Fibroblast of skin of left biceps (primary cell): ENCODE measurements around the gene WWOX.

Source experiments
- DNase-seq, 2 experiments: peaks; one replicate each; pipeline ENCODE4 v3.0.0-alpha.2; 2013; ENCODE audit warnings: low read depth in 2 of 2

Gene WWOX

DNA sequence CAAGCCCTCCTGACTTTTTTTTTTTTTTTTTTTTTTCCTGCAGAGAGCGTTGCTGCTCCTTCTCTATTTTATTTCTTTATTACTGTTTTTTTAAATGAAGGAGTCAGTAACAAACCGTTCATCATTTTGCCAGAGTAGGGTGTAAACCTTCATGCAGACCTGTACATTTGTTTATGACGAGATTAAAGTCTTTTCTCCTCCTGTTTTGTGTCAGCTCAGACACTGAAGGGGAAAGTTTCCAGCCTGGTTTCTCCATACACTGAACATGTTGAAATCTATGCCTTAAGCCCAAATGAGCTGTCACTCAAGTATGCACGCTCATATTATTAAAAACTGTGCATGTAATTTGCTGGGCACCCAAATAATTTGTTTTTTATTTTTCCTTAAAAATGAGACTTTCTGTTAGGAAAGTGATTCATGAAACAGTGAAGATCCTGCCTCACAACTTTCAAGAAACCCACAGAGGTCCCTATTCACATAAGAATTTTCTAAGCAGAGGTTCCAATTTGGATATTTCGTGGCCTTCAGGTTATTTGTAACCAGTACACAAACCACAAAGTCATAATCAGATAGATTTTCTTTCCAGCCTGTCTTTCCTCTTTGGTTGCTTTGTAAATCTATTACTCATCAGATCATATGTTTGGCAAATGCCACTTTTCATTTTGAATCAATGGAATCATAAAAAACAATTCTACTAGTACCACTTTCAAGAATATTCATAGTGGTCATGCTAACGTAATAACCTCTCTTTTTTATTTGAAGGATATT lies 800.8 kb downstream of the WWOX start:
- no peak for DNase-seq

DNA sequence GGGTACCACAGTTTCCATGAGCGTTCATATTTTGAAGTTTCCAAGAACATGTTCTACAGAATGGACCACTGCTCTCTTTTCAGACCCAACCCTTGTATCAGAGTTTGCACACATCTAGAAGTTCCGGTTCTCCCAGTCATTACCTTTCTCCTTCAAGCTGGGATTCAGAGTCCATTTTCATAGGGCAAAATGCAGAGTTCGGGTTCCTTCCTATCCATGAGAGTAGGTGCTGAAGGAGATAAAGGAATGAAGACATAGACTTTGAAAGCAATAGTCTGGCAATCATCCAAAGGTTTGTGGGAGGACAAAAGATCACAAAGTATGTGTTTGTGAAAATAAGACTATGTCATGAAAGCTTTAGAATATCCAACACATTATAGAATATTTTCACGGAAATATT lies 801.5 kb downstream of the WWOX start:
- DNase-seq, result no peak

DNA sequence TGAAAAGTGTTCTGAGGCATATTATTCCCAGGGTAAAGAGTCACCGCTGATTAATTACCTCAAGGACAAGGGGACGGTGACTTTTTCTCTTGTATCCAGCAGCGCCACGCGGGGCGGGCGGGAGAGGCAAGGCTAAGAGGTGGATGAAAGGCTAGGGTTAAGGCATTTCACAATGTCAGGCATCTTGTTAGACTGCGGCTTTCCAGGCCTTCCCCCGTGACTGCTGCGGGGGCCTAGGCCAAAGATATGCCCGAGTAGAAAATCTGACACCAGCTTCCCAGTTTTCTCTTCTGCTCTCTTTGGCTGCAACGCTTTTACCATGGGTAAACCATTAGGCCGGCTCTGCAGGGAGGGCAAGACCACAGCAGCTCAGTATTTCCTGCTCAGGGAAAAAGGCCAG lies 802.9 kb downstream of the WWOX start:
- DNase-seq, result no peak

DNA sequence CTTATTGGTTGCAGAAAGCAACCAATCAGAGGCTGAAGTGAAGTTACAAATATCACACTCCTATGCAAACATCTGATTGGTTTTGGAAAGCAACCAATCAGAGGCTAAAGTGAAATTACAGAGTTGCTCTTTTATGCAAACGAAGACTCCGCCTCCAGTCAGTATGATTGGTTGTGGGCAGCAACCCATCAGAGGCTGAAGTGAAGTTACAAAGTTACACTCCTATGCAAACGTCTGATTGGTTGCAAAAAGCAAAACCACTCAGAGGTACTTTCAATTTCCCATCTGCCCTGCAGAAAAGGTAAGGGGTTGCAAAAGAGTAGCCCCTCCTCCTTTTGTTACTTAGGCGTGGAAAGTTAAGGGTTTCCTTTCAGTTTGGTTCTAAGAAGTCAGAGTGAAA lies 803.8 kb downstream of the WWOX start:
- no peak for DNase-seq

- DNase-seq, result no peak
Measured at GRCh38 chr16:78903843-78904242, 804.4 kb downstream of the WWOX start.

DNA sequence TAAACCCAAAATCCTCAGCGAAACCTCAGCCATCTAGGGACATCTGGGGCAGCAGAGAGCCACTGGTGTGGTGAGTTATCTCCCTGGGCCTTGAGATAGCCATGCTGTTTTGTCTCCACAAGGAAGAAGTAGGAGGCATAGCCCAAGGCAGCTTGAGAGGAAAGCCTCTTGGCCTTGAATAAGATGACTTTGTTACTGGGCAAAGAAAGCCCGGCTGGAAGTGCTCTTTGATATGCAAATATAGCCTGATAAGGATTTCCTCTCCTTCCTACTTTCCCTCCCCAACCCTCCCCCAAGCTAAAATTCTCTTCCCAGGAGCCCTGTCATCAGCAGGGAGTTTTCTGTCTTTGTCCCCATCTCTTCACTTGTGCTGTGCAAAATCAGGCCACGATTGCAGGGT lies 806.7 kb downstream of the WWOX start:
- DNase-seq, result no peak

GRCh38 chr16:78909226-78909625 lies 809.8 kb downstream of the WWOX start:
- no peak for DNase-seq

- no peak for DNase-seq
Measured at GRCh38 chr16:78915811-78916345, 816.4 kb downstream of the WWOX start.

DNA sequence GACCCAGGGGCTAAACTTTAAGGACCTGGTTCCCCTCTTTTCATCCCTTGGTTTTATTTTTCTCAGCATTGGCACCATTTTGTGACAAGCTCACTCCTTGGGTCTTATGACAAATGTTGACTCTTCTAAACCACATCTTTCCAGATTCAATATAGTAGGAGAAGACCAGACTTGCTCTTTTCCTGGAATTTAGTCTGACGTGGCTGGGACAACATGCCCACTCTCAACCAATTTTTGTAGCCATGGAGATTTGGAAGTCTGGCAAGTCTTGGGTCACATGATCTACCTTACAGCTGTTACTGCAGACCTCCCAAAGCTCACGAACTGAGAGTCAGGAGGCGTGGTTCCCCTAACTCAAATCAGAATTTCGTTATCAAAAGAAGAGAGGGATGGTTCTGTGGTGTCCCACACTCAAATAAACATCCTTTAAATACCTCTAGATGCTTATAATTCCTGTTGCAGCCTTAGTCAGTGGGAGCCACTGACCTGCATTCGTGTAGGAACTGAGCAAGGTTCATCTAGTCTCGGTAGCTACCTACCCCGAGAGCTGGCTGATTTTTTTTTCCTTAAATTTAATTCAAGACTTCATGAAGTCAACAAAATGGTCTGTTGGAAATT lies 817.6 kb downstream of the WWOX start:
- DNase-seq, result no peak

DNA sequence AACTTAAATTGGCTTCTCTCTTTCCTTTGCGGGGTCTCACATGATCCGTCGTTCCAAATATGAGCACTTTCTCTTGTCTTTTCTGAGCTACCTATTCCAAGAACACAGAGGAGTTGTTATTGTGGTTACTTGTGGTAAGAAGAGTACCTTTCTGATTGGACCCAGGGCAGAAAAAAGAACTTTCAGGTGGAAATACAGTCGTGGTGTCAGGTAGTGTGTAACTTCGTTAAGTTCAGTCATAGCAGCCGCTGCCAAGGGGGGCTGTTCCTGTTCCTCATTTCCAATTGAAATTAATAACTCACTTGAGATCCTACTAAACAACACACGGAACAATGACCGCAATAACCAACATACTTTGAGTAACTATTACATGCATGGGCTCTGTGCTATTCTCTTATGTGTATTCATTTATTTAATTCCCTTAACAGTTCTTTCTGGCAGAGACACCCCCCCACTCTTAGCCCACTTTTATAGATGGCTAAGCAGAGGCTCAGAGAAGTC lies 819.4 kb downstream of the WWOX start:
- DNase-seq, result no peak

GRCh38 chr16:78919852-78920251 lies 820.4 kb downstream of the WWOX start:
- DNase-seq, result no peak

- no peak for DNase-seq
Measured at GRCh38 chr16:78920621-78921020, 821.2 kb downstream of the WWOX start.

DNA sequence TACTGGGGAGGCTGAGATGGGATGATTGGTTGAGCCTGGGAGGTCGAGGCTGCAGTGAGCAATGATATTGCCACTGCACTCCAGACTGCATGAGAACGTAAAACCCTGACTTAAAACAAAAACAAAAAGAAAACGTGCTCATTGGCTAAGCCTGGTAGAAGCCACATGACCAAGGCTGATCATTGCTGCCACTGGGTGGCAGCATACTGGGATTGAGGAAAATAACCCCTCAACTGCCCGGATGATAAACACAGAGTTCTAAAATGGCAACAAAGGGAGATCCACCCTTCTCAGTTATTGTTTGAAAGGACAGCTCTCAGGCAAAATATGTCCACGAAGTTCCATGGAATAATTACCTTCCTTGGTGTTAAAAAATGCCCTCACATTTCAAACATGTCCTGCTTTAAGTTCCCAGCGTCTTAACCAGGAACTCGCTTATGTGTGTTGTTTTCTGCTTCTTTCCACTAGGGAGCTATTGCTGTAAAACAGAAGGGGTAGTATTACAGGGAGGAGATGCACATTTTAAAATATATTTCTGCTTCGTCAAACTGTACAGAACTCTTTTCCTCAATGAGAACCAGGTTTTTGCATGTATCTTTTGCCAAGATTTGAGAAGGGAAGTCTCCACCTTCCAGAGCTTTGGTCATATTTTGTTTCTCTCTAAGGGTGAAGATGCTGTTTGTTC lies 825.8 kb downstream of the WWOX start:
- DNase-seq, result no peak

GRCh38 chr16:78926723-78927210 lies 827.3 kb downstream of the WWOX start:
- no peak for DNase-seq

DNA sequence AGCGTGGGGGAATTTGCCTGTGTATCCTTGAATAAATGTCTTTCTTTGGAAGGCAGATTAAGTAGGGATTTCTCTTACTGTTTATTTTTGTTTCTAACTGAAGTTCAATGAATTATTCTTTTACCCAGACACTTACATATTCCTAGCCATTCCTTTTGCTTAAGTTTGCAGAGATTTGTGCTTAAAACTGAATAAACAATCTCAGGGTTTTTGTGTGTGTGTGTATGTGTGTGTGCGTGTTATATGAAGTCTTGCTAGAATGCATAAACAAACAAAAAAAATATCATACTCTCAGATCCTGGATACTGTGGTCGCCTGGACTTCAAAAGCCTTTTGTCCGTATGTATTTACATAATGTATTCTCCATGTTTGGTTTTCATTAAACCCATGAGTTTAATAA lies 828.3 kb downstream of the WWOX start:
- no peak for DNase-seq

GRCh38 chr16:78929841-78930240 lies 830.4 kb downstream of the WWOX start:
- no peak for DNase-seq

GRCh38 chr16:78930561-78930960 lies 831.1 kb downstream of the WWOX start:
- no peak for DNase-seq

DNA sequence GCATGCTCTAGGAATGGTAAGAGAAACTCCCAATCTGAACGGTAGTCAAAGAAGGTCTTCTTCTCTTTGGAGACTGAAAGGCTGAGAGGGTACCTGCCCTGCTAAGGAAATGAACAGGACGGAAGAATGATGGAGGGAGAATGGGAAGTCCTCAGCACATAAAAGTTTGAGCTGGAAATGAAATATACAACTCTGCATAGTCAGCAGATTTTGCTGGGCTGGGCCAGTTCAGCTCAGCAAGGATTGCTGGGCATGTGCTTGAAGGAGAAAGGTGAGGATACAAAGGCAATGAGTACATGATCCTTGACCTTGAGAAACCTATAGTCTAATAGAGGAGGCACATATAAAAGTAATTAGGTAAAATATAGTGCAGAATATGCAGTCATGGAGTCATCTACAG lies 831.8 kb downstream of the WWOX start:
- no peak for DNase-seq

DNA sequence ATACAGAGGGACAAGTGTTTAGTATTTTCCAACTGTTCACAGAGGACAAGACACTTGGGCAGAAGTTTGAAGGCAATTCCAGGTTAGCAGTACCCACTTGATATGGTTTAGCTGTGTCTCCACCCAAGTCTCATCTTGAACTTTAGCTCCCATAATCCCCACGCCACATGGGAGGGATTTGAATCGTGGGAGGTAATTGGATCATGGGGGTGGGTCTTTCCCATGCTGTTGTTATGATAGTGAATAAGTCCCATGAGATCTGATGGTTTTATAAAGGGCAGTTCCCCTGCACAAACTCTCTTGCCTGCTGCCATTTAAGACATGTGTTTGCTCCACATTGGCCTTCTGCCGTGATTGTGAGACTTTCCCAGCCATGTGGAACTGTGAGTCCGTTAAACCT lies 832.2 kb downstream of the WWOX start:
- DNase-seq, result no peak

GRCh38 chr16:78932355-78932943 lies 833.0 kb downstream of the WWOX start:
- DNase-seq, result no peak

DNA sequence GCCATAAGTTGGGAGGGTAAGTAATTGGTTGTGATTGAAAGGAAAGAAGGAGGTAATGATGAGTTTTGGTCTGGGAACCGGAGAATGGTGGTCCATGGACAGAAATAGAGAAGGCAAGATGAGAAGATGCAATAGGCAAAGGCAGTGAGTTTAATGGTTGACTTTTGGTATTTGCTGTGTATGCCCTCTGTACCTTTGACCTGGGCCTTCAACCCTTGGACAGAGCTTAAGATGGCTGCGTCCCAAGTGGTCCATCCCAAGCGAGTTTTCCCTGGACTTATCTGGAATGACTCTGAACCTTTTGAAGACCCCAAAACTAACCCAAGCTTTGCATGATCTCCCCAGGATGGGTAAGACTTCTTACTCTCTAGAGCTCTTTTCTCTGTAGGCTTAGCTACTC lies 836.6 kb downstream of the WWOX start:
- DNase-seq, result no peak

DNA sequence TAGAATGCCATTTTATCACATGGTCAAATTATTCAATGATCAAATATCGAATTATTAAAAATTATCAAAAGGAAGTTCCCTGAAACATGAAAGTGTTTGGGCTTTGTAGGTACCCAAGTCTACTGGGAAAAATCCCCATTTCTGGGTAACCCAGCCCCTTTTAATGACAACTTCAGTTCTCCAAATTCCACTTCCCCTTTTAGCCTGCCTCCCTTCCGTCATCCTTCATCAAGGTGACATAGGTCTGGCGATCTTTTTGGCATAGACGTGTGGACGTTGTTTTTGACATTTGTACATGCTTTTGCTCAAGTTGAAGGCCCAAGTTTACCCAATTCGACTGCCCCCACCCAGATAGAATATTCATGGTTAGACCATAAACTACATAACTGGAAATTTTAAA lies 840.1 kb downstream of the WWOX start:
- no peak for DNase-seq
